ENCODE data around the gene LDLRAD3. TPM values are rescaled to one million over a fixed set of nuclear protein-coding genes. Genes with fewer than 3 reads are reported as not detected.

LDLRAD3 gene
- total RNA-seq, 4 donors from 2014 or later, result 39.7 to 50.9 (median 46.0) TPM

DNA sequence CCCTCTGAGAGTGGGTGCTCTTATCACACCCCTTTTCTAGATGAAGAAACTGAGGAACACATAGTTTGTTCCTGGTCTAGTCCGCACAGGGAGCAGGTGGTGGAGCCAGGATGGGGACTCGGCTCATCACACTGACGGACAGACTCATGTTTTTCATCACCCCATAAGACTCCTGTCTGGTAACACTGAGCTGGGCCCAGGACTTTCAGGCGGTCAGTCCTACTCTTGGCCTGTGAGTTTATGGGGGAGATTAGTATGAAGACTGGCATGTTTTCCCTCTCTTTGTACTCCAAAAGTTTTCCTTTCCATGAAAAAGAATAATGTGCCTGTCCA lies 160.8 kb downstream of the LDLRAD3 start:
- 85% methylated on average over 4 of the region's 4 CpGs for WGBS
- H3K27ac ChIP-seq, result no peak overlapping the region

DNA sequence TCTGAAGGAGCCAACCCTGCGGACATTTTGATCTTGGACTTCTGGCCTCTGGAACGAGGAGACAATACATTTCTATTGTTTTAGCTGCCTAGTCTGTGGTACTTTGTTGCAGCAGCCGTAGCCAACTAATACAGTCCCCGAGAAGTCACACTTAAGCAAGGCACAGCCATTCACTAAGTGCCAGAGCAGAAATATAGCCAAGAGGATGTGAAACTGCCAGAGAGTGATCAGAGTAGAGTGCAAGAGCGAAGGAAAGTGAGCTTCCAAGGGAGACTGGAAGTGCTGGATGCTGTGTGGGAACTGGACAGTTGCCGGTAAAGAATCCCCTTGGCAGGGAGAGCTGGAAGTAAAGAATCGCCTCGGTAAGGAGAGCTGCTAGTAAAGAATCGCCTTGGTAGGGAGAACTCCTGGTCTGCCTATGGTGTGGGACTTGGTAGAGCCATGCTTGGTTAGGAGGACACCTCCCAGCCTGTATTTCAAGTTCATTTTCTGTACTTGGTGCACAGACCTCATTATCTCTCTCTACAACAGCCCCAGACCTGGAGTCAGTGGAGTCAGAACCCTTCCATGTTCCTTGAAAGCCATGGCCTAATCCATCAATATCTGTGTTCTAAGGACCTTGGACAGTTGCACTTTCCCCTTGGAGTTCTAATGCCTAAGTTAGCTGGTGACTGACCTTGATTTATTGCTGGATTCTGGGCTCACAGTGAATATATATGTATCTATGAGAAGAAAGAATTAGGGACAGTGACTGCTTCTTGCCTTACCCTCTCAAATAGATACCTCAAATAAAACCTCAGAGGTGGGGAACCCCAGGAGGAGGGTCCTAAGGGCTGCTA lies 162.1 kb downstream of the LDLRAD3 start:
- 92% methylated on average over 9 of the region's 9 CpGs for WGBS
- Histone ChIP-seq H3K4me3 (no peak overlapping the region), H3K4me1 (no peaks in the 10 kb centered on the region), H3K36me3 (peaks cover 29% of the 10 kb centered on the region), H3K27me3 (no peaks in the 10 kb centered on the region), H3K9me3 (no peaks in the 10 kb centered on the region), H3K27ac (no peak overlapping the region)
- no peak for DNase-seq (ENCODE audit: low spot score in 2 of 2)
- TF ChIP-seq EP300 (IDR thresholded peaks at IDR 0.05), result no peak
- TF ChIP-seq, protein P1, sequence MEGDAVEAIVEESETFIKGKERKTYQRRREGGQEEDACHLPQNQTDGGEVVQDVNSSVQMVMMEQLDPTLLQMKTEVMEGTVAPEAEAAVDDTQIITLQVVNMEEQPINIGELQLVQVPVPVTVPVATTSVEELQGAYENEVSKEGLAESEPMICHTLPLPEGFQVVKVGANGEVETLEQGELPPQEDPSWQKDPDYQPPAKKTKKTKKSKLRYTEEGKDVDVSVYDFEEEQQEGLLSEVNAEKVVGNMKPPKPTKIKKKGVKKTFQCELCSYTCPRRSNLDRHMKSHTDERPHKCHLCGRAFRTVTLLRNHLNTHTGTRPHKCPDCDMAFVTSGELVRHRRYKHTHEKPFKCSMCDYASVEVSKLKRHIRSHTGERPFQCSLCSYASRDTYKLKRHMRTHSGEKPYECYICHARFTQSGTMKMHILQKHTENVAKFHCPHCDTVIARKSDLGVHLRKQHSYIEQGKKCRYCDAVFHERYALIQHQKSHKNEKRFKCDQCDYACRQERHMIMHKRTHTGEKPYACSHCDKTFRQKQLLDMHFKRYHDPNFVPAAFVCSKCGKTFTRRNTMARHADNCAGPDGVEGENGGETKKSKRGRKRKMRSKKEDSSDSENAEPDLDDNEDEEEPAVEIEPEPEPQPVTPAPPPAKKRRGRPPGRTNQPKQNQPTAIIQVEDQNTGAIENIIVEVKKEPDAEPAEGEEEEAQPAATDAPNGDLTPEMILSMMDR (IDR thresholded peaks at IDR 0.05), result no peak
- no peak for TF ChIP-seq POLR2A (IDR thresholded peaks at IDR 0.05)
- no peak for TF ChIP-seq POLR2AphosphoS5 (IDR thresholded peaks at IDR 0.05)

More for the DNA sequence above, 160.8 kb downstream of the LDLRAD3 start:
- Histone ChIP-seq H3K4me3 (no peak overlapping the region), H3K9me3 (no peaks in the 10 kb centered on the region), H3K36me3 (peaks cover 35% of the 10 kb centered on the region), H3K4me1 (no peaks in the 10 kb centered on the region), H3K27me3 (no peaks in the 10 kb centered on the region)
- DNase-seq (ENCODE audit: low spot score in 2 of 2), result no peak
- TF ChIP-seq POLR2A (IDR thresholded peaks at IDR 0.05), result no peak
- no peak for TF ChIP-seq EP300 (IDR thresholded peaks at IDR 0.05)
- TF ChIP-seq, protein P1 (IDR thresholded peaks at IDR 0.05), result no peak
- no peak for TF ChIP-seq POLR2AphosphoS5 (IDR thresholded peaks at IDR 0.05)

DNA sequence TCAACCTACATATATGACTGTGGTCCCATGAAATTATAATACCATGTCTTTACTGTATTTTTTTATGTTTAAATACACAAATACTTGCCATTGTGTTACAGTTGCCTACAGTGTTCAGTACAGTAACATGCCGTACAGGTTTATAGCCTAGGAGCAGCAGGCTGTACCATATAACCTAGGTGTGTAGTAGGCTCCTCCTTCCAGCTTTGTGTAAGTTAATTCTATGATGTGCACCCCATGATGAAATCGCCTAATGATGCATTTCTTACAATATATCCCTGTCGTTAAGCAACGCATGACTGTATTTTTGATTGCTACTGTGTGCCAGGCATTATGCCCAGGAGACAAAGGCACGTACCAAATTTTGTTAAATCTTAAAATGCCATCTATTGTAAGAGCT lies 163.7 kb downstream of the LDLRAD3 start:
- TF ChIP-seq, protein P1 (IDR thresholded peaks at IDR 0.05), result no peak
- TF ChIP-seq POLR2AphosphoS5 (IDR thresholded peaks at IDR 0.05), result no peak
- no peak for TF ChIP-seq POLR2A (IDR thresholded peaks at IDR 0.05)
- no peak for TF ChIP-seq EP300 (IDR thresholded peaks at IDR 0.05)
- H3K36me3 ChIP-seq, result peaks cover 25% of the 10 kb centered on the region
- H3K27me3 ChIP-seq, result no peaks in the 10 kb centered on the region
- H3K4me3 ChIP-seq, result no peak overlapping the region
- WGBS, result 91% methylated on average over 5 of the region's 5 CpGs
- H3K4me1 ChIP-seq, result no peaks in the 10 kb centered on the region
- H3K9me3 ChIP-seq, result no peaks in the 10 kb centered on the region
- H3K27ac ChIP-seq, result no peak overlapping the region
- DNase-seq (ENCODE audit: low spot score in 2 of 2), result no peak

DNA sequence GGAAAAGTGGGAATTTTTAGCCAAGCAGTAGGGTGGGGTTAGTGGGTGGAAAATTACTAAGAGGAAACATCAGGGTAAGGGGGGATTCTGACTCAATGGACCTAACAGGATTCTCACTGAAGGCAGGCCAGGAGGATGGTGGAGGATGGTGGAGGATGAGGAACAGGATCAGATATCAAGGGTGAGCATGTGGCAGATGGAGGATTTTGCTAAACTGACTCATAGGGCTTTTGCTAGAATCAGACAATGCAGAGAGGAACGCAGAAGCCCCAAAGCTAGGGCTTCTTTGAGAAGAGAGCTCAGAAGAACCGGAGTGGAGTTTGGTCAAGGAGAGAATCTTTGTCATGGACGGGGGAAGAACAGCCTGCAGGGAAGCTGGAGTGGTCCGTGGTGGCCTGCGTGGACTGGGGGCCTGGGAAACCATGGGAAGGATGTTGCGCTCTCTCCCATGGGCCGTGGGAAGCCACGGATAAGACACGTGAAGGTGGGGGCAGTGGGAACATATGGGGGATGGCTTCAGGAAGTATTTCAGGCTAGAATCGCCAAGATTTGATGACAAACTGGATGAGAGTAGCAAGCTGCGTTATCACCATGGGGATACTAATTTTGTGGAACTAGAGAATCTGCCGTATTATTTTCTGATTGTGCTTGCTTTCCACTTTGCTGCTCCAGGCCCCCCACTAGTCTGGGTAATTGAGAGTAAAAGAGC lies 165.2 kb downstream of the LDLRAD3 start:
- H3K27ac ChIP-seq, result no peak overlapping the region
- no peaks in the 10 kb centered on the region for H3K27me3 ChIP-seq
- no peak for DNase-seq (ENCODE audit: low spot score in 2 of 2)
- 85% methylated on average over 12 of the region's 12 CpGs for WGBS
- H3K9me3 ChIP-seq, result no peaks in the 10 kb centered on the region
- no peak overlapping the region for H3K4me3 ChIP-seq
- TF ChIP-seq POLR2A (IDR thresholded peaks at IDR 0.05) (no peak), EP300 (IDR thresholded peaks at IDR 0.05) (no peak), POLR2AphosphoS5 (IDR thresholded peaks at IDR 0.05) (no peak)
- TF ChIP-seq, protein P1 (IDR thresholded peaks at IDR 0.05), result no peak
- peaks cover 34% of the 10 kb centered on the region for H3K36me3 ChIP-seq
- no peaks in the 10 kb centered on the region for H3K4me1 ChIP-seq

DNA sequence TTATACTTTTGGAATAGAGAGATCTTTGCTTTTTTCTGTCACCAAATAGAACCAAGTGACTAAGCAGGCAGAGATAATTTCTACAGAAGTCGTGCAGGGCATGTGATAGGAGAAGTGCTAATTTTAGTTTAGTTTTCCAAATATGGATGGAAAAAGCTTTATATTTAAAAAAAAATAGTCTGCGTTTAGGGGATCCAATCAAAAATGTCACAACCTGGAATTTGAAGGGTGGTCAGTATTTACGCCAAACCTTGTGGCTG lies 165.7 kb downstream of the LDLRAD3 start:
- H3K4me3 ChIP-seq, result no peak overlapping the region
- H3K27ac ChIP-seq, result no peak overlapping the region
- no peaks in the 10 kb centered on the region for H3K4me1 ChIP-seq
- H3K36me3 ChIP-seq, result peaks cover 38% of the 10 kb centered on the region
- no peaks in the 10 kb centered on the region for H3K27me3 ChIP-seq
- no peak for DNase-seq (ENCODE audit: low spot score in 2 of 2)
- WGBS, result 81% methylated on average over 3 of the region's 3 CpGs
- TF ChIP-seq EP300 (IDR thresholded peaks at IDR 0.05) (no peak), POLR2AphosphoS5 (IDR thresholded peaks at IDR 0.05) (no peak), POLR2A (IDR thresholded peaks at IDR 0.05) (no peak)
- TF ChIP-seq, protein P1 (IDR thresholded peaks at IDR 0.05), result no peak
- H3K9me3 ChIP-seq, result no peaks in the 10 kb centered on the region

All from suprapubic skin (tissue), 4 donors.